Stomach (tissue), 9 donors: ENCODE results near the gene CACNG4. TPM values are rescaled to one million over a fixed set of nuclear protein-coding genes. Genes with fewer than 3 reads are reported as not detected.
A peak's percentile ranks its signal among the peaks of the same experiment; 100 is the strongest.

ENCODE experiments used
- DNase-seq, 2 donors: peaks; one replicate each; pipeline versions ENCODE4 v3.0.0 to v3.0.0-alpha.2; 2013 to 2019
- H3K27ac ChIP-seq, 5 donors: fragments of 200-600 bp in 4 of 5; sonication (generic) in 4 of 5; one replicate each; pipeline ENCODE4 v1.5.1; 2013 to 2019; ENCODE audit warnings: mild to moderate bottlenecking in 1 of 5, moderate library complexity in 1 of 5
- H3K27me3 ChIP-seq, 3 donors: fragments of 200-600 bp; sonication (generic); one replicate each; pipeline ENCODE4 v1.5.1; 2017 to 2019; ENCODE audit warnings: mixed run types in 1 of 3
- H3K36me3 ChIP-seq, 4 donors: fragments of 200-600 bp; sonication (generic); 1 replicate in 3 of 4; 2 replicates in 1 of 4; pipeline ENCODE4 v1.5.1; 2016 to 2019
- H3K4me1 ChIP-seq, 4 donors: fragments of 200-600 bp; sonication (generic); one replicate each; pipeline ENCODE4 v1.5.1; 2016 to 2019
- H3K4me3 ChIP-seq, 4 donors: fragments of 200-600 bp; sonication (generic) in 3 of 4; one replicate each; pipeline ENCODE4 v1.5.1; 2016 to 2019; ENCODE audit warnings: mild to moderate bottlenecking in 1 of 4
- H3K9me3 ChIP-seq, 4 donors: fragments of 200-600 bp; sonication (generic); one replicate each; pipeline ENCODE4 v1.5.1; 2016 to 2019
- CTCF ChIP-seq, 7 experiments: fragments of 450-650 bp in 4 of 7; fragments of 200-600 bp in 3 of 7; sonication (generic) in 3 of 7; IDR thresholded peaks; one replicate each; pipeline ENCODE4 v1.5.1; 2016 to 2019; ENCODE audit warnings: antibody characterized with exemption in 7 of 7, control low read depth in 2 of 7, mild to moderate bottlenecking in 1 of 7
- EP300 ChIP-seq: sonication (generic); formaldehyde crosslinking; IDR thresholded peaks from one replicate; pipeline ENCODE4 v1.6.1; 2017; ENCODE audit warnings: antibody characterized with exemption
- POLR2A ChIP-seq, 4 donors: fragments of 450-650 bp; IDR thresholded peaks; one replicate each; pipeline ENCODE4 v1.6.1; 2016; ENCODE audit warnings: antibody characterized with exemption in 4 of 4, control low read depth in 2 of 4, mild to moderate bottlenecking in 1 of 4, moderate library complexity in 1 of 4
- POLR2AphosphoS5 ChIP-seq, 3 donors: sonication (generic); formaldehyde crosslinking; IDR thresholded peaks; one replicate each; pipeline ENCODE4 v1.6.1; 2016; ENCODE audit warnings: antibody characterized with exemption in 3 of 3
- WGBS, 5 donors: extraction: QIAGEN DNeasy Blood & Tissue Kit in 3 of 5; methylation state at CpG; one replicate each; pipeline versions ENCODE4 v1.1.5 to v1.1.7; 2013 to 2018; 5-methylcytosine and 5-hydroxymethylcytosine counted together
- intact Hi-C: fragments of 100-400 bp; cut with DNase I; formaldehyde crosslinking; loops from one replicate; pipeline ENCODE4 v1.15.1; 2023; ENCODE audit warnings: low total_unique reads
- polyA plus RNA-seq, 3 donors: library from polyadenylated mRNA; stranded (reverse); fragments of 200-250 nt; gene quantifications; one replicate each; pipeline ENCODE4 v1.2.3, GENCODE V29; 2013
- total RNA-seq, 5 donors: library from RNA; depleted of rRNA; stranded (reverse); fragments of >200 nt; gene quantifications; one replicate each; pipeline versions ENCODE4 v1.1.0 to v1.2.3, GENCODE V29; 2014 to 2016
- donor health status: healthy with polysubstance abuse.
- donor health status: Bipolar disorder and iron deficiency.
- donor health status: healthy.

The CACNG4 gene
- total and polyA plus RNA-seq, 8 donors: 0.15 to 8.8 (median 0.96) TPM; not detected in 2

- intact Hi-C loops: no loop called here
- peak in 1 of 2 donors; percentile 73 for DNase-seq
- Histone ChIP-seq H3K4me1 (peaks cover 0 to 25% (median 12%) of the 10 kb centered on the region in 4 donors), H3K4me3 (no peak overlapping the region), H3K27ac (peak overlapping the region; percentile 15 to 45 (median 23)), H3K36me3 (peaks cover 4 to 41% (median 29%) of the 10 kb centered on the region in 4 donors), H3K9me3 (no peaks in the 10 kb centered on the region), H3K27me3 (no peaks in the 10 kb centered on the region)
- TF ChIP-seq POLR2A (IDR thresholded peaks at IDR 0.05) (no peak), POLR2AphosphoS5 (IDR thresholded peaks at IDR 0.05) (no peak), EP300 (no peak)
- 24 to 60% (median 39%) methylated on average over 7 of the region's 7 CpGs for WGBS, 5 donors
Measured at GRCh38 chr17:67076290-67076689, 111.8 kb downstream of the CACNG4 start.

- H3K4me1 ChIP-seq: peaks cover 0 to 31% (median 15%) of the 10 kb centered on the region in 4 donors
- 94 to 97% (median 96%) methylated on average over 11 of the region's 11 CpGs for WGBS, 5 donors
- no peak overlapping the region for H3K27ac ChIP-seq
- TF ChIP-seq POLR2AphosphoS5 (IDR thresholded peaks at IDR 0.05) (no peak), CTCF (IDR thresholded peaks at IDR 0.05) (no peak), EP300 (no peak), POLR2A (IDR thresholded peaks at IDR 0.05) (no peak)
- no peaks in the 10 kb centered on the region for H3K27me3 ChIP-seq
- H3K4me3 ChIP-seq: no peak overlapping the region
- H3K36me3 ChIP-seq: peaks cover 4 to 43% (median 24%) of the 10 kb centered on the region in 4 donors
- no peaks in the 10 kb centered on the region for H3K9me3 ChIP-seq
- intact Hi-C loops: no loop called here
- DNase-seq: no peak
Measured at GRCh38 chr17:67078292-67078691, 113.8 kb downstream of the CACNG4 start.

GRCh38 chr17:67079491-67079890, 115.0 kb downstream of the CACNG4 start:
- H3K27ac ChIP-seq: no peak overlapping the region
- no peak overlapping the region for H3K4me3 ChIP-seq
- peaks cover 4 to 45% (median 34%) of the 10 kb centered on the region in 4 donors for H3K36me3 ChIP-seq
- peaks cover 0 to 31% (median 15%) of the 10 kb centered on the region in 4 donors for H3K4me1 ChIP-seq
- H3K9me3 ChIP-seq: no peaks in the 10 kb centered on the region
- DNase-seq: no peak
- no peaks in the 10 kb centered on the region for H3K27me3 ChIP-seq
- 94 to 99% (median 97%) methylated on average over 2 of the region's 2 CpGs for WGBS, 5 donors
- intact Hi-C loops: no loop called here
- TF ChIP-seq EP300: no peak
- TF ChIP-seq POLR2A (IDR thresholded peaks at IDR 0.05): no peak
- no peak for TF ChIP-seq CTCF (IDR thresholded peaks at IDR 0.05)
- no peak for TF ChIP-seq POLR2AphosphoS5 (IDR thresholded peaks at IDR 0.05)

- intact Hi-C loops: no loop called here
- Histone ChIP-seq H3K4me3 (no peak overlapping the region), H3K27me3 (no peaks in the 10 kb centered on the region), H3K4me1 (peaks cover 0 to 20% (median 11%) of the 10 kb centered on the region in 4 donors), H3K9me3 (no peaks in the 10 kb centered on the region), H3K36me3 (peaks cover 4 to 56% (median 46%) of the 10 kb centered on the region in 4 donors), H3K27ac (no peak overlapping the region)
- no peak for TF ChIP-seq POLR2AphosphoS5 (IDR thresholded peaks at IDR 0.05)
- no peak for TF ChIP-seq CTCF (IDR thresholded peaks at IDR 0.05)
- no peak for TF ChIP-seq EP300
- no peak for TF ChIP-seq POLR2A (IDR thresholded peaks at IDR 0.05)
- WGBS, 5 donors: 78 to 88% (median 82%) methylated on average over 2 of the region's 2 CpGs
- no peak for DNase-seq
Measured at GRCh38 chr17:67080804-67081203, 116.3 kb downstream of the CACNG4 start.

GRCh38 chr17:67082107-67082506, 117.6 kb downstream of the CACNG4 start:
- TF ChIP-seq POLR2A (IDR thresholded peaks at IDR 0.05) (no peak), POLR2AphosphoS5 (IDR thresholded peaks at IDR 0.05) (no peak), EP300 (no peak), CTCF (IDR thresholded peaks at IDR 0.05) (no peak)
- Histone ChIP-seq H3K4me1 (peaks cover 0 to 10% (median 3%) of the 10 kb centered on the region in 4 donors), H3K27me3 (no peaks in the 10 kb centered on the region), H3K4me3 (no peak overlapping the region), H3K27ac (no peak overlapping the region), H3K9me3 (no peaks in the 10 kb centered on the region), H3K36me3 (peaks cover 15 to 60% (median 50%) of the 10 kb centered on the region in 4 donors)
- DNase-seq: no peak
- WGBS, 5 donors: 60 to 78% (median 74%) methylated on average over 1 of the region's 1 CpG
- intact Hi-C loops: no loop called here
